Skeletal muscle satellite cell (primary cell): ENCODE data around the gene EXOC6B.
"Not testable (repeated sequence)": the region's sequence is repeated elsewhere in the genome, so short reads cannot be mapped to it uniquely, and the experiment has no call there.

Experiments used
- H3K27me3 ChIP-seq: 2 replicates; pipeline ENCODE4 v1.7.0; 2013; ENCODE audit warnings: low read length; ENCODE audit not compliant: control insufficient read depth, insufficient read depth
- H3K36me3 ChIP-seq: 2 replicates; pipeline ENCODE4 v1.7.0; 2013; ENCODE audit warnings: mild to moderate bottlenecking, control low read depth, low read length; ENCODE audit not compliant: insufficient read depth
- H3K4me1 ChIP-seq: 2 replicates; pipeline ENCODE4 v1.7.0; 2013; ENCODE audit warnings: low read length; ENCODE audit not compliant: control insufficient read depth, insufficient read depth
- H3K4me2 ChIP-seq: 2 replicates; pipeline ENCODE4 v1.7.0; 2013; ENCODE audit warnings: mild to moderate bottlenecking, low read length
- H3K4me3 ChIP-seq: 2 replicates; pipeline ENCODE4 v1.7.0; 2013; ENCODE audit warnings: low read length
- H3K9ac ChIP-seq: 2 replicates; pipeline ENCODE4 v1.7.0; 2013; ENCODE audit warnings: mild to moderate bottlenecking, low read depth, low read length, moderate library complexity
- H3K9me3 ChIP-seq: replicated peaks from 2 replicates; pipeline ENCODE4 v1.7.0; 2013; ENCODE audit warnings: mild to moderate bottlenecking, control low read depth, low read length

Gene EXOC6B

DNA sequence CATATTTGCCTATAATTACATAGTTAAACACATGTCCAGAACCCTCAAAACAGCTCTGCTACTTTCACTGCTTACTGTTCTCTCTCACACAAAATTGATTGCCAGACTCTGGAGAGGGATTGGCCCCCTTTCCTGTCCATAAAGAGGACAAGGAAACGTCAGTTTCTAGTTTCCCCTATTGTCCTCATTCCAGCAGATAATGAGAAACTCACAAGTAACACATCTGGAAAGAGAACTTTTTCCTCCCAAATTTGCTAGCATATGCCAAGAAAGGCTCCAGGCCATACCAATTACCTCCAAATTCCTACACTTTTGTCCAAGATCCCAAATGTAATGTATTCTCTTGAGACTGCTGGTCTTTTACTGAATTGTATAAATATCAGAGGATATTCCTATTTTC, 200.5 kb downstream of the EXOC6B start:
- H3K9ac ChIP-seq = no peak overlapping the region
- H3K27me3 ChIP-seq = no peaks in the 10 kb centered on the region
- no peaks in the 10 kb centered on the region for H3K36me3 ChIP-seq
- H3K9me3 ChIP-seq = no peaks in the 10 kb centered on the region
- H3K4me2 ChIP-seq = no peak overlapping the region
- H3K4me3 ChIP-seq = no peak overlapping the region
- H3K4me1 ChIP-seq = peaks cover 2% of the 10 kb centered on the region

DNA sequence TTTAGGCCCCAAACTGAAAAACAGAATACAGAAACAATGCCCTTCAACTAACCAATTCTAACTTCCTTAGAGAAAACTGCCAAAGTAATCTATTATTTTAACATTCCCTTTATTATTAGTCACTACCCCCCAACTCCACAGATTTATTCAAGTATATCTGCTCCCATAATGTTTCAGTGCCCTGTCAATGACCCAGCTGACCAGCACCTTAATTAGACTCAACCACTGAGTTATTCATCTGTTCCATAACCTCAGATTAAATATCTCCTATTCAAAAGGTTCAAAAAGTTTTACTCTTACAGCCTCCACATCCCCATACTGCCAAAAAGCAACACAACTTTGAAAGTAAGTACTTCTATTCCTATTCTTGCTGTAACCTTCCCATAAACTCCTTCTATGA, 202.4 kb downstream of the EXOC6B start:
- Histone ChIP-seq H3K4me2 (no peak overlapping the region), H3K36me3 (no peaks in the 10 kb centered on the region), H3K27me3 (no peaks in the 10 kb centered on the region), H3K4me1 (no peaks in the 10 kb centered on the region), H3K9me3 (no peaks in the 10 kb centered on the region), H3K4me3 (no peak overlapping the region), H3K9ac (no peak overlapping the region)

DNA sequence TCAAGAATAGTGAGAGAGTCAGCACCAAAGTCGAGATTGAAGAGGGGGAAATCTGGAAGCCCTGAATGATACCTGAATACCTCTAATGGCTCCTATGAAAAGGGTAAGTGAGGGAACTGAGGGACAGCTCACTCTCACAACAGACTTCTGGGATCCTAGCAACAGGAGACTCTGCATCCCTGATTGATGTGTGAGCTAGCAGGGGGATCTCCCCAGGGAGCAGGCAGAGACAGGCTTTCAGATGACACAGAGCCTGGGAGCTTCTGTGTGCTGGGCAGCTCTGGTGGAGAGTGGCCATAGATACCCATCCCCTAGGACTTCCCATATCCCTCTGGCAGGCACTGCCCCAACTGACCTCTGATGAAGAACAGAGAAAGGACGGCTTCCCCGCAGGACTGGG, 206.2 kb downstream of the EXOC6B start:
- Histone ChIP-seq H3K4me2 (no peak overlapping the region), H3K9ac (no peak overlapping the region), H3K4me3 (no peak overlapping the region), H3K27me3 (no peaks in the 10 kb centered on the region), H3K4me1 (no peaks in the 10 kb centered on the region), H3K36me3 (no peaks in the 10 kb centered on the region), H3K9me3 (no peaks in the 10 kb centered on the region)

DNA sequence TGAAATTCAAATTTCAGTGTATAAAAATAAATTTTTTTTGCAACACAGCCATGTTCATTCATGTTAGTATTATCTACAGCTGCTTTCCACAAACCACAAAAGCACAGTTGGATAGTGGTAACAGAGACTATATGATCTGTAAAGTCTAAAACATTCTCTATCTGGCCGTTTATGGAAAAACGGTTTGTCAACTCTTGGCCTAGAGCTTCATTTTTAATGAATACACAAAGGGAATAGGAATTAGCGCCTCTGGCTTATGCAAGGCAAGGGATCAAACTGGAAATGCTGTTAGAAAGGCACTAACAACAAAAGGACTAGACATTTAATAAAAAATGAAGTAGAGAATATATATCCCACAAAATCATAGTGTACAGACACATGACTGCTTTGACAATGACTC, 211.9 kb downstream of the EXOC6B start:
- no peak overlapping the region for H3K4me3 ChIP-seq
- H3K36me3 ChIP-seq = no peaks in the 10 kb centered on the region
- no peaks in the 10 kb centered on the region for H3K4me1 ChIP-seq
- H3K27me3 ChIP-seq = no peaks in the 10 kb centered on the region
- H3K9me3 ChIP-seq = no peaks in the 10 kb centered on the region
- no peak overlapping the region for H3K4me2 ChIP-seq
- no peak overlapping the region for H3K9ac ChIP-seq

DNA sequence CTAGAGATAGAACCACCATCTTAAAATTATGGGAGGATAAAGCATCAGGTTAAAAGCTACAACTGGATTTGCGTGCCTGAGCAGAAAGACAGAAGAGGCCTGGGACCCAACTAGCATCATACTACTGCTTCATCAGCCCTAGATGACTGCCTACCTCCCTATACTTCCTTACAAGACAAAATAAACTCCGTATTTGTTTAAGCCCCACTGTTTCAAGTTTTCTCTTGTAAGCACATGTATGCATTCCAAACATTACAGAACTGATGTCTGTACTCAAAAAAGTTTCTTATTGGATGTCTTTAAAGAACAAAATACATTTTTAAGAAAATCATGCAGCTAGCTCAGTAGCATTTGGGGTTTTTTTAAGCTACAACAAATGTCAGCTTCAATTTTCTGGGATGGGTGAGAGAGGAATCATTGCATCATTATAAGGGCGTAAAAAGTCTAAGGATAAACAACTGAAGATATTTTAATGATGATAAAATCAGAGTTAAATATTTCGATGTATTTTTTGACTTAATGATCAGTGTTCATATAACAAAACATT, 213.1 kb downstream of the EXOC6B start:
- Histone ChIP-seq H3K4me1 (no peaks in the 10 kb centered on the region), H3K9me3 (no peaks in the 10 kb centered on the region), H3K4me2 (no peak overlapping the region), H3K36me3 (no peaks in the 10 kb centered on the region), H3K27me3 (no peaks in the 10 kb centered on the region), H3K4me3 (no peak overlapping the region), H3K9ac (no peak overlapping the region)

DNA sequence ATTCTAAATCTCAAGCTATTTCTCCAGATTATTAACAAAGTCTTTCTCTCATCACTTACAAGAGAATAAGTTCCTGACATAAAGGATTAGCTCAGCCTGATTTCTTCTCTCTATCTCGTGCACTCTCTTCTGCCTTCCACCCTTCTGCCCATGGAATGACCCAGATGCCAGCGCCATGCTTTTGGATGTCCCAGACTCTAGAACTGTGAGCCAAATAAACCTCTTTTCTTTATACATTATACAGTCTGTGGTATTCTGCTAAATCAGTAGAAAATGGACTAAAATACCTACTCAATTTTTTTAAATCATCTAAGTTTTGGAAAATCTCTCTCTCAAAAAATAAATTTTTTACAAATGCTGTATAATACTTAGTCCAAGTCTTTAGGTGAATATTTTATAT, 218.6 kb downstream of the EXOC6B start:
- Histone ChIP-seq H3K9me3 (no peaks in the 10 kb centered on the region), H3K36me3 (no peaks in the 10 kb centered on the region), H3K9ac (no peak overlapping the region), H3K27me3 (no peaks in the 10 kb centered on the region), H3K4me1 (no peaks in the 10 kb centered on the region), H3K4me2 (no peak overlapping the region), H3K4me3 (no peak overlapping the region)

DNA sequence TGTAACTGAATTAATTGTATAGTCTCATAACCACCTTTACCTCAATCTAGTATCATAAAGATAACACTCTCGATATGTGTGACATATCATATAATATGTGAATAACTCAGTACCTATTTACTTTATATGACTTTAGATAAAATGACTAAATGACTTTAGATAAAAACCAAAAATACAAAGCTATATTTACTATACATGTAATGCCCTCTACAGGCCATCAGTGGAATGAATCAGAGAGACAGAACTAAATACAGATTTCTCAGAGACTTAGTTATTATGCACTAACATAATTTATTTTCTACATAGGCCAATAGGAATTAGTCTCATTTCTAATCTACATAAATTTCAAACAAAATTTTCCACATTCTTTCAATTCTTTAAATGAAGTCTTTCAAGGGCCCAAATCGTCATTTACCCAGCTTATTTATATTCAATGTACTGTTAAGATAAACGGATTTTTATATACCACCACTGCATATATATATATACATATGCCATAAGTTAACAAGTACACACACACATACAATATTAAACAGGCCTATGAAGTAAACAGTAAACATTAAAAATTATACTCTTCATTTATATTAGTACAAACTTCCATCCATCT, 219.9 kb downstream of the EXOC6B start:
- H3K4me1 ChIP-seq = no peaks in the 10 kb centered on the region
- H3K36me3 ChIP-seq = no peaks in the 10 kb centered on the region
- H3K9ac ChIP-seq = no peak overlapping the region
- no peaks in the 10 kb centered on the region for H3K9me3 ChIP-seq
- H3K4me3 ChIP-seq = no peak overlapping the region
- no peaks in the 10 kb centered on the region for H3K27me3 ChIP-seq
- H3K4me2 ChIP-seq = no peak overlapping the region

DNA sequence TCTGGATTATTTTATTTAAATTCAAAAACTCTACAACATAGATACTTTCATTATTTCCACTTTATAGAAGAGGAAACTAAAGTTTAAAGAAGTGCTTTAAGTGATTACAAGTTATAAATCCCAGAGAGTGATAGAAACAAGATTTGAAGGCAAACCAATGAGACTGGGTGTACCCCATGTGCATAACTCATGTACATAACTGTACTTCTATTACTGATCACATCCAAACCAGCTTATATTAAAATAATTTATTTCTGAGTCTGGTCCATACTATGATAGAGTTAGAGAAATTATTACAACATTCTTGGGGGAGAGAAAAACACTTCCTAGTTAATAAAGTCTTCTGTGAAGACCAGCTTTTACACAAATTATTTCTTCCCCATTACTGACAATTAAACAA, 221.4 kb downstream of the EXOC6B start:
- Histone ChIP-seq H3K4me3 (no peak overlapping the region), H3K9me3 (no peaks in the 10 kb centered on the region), H3K9ac (no peak overlapping the region), H3K4me2 (no peak overlapping the region), H3K27me3 (no peaks in the 10 kb centered on the region), H3K4me1 (no peaks in the 10 kb centered on the region), H3K36me3 (no peaks in the 10 kb centered on the region)

DNA sequence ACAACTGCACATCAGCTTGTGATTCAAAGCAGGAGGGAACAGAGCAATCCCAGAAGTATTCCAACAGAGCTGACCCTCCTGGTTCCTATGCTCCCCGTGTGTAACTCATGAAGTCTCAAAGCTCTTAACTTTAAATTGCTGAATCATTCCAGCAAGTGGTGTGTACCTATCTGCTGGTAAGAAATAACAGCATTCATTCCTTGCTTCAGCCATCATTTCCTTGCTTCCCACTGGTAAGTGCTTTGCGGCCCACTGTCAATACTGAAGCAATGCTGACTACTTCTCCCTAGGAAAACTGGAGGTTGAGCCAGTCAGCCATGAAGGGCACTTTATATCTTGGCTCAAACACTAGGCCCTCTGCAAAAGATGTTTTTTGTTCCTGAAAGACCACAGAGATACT, 222.4 kb downstream of the EXOC6B start:
- Histone ChIP-seq H3K36me3 (no peaks in the 10 kb centered on the region), H3K4me2 (no peak overlapping the region), H3K9me3 (no peaks in the 10 kb centered on the region), H3K9ac (no peak overlapping the region), H3K4me3 (no peak overlapping the region), H3K4me1 (no peaks in the 10 kb centered on the region), H3K27me3 (no peaks in the 10 kb centered on the region)

DNA sequence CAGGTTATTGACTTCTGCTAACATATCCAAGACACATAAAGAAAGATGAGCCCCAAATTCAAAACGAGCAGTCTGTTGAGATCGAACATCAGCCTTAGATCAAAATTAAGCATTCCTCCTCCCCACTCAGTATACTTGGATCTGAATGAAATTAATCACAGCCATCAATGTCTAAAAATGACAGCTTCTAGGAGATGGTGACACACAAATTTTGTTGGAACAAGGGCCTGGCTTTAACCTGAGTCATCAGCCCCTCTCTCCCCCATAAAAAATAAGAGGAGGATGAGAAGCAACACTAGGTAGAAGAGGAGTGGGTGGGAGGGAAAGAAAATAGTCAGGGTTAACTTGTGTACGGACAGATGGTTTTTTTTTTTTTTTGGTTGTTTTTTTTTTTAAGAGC, 223.1 kb downstream of the EXOC6B start:
- Histone ChIP-seq H3K36me3 (no peaks in the 10 kb centered on the region), H3K9me3 (no peaks in the 10 kb centered on the region), H3K4me3 (no peak overlapping the region), H3K4me1 (no peaks in the 10 kb centered on the region), H3K9ac (no peak overlapping the region), H3K27me3 (no peaks in the 10 kb centered on the region), H3K4me2 (no peak overlapping the region)

DNA sequence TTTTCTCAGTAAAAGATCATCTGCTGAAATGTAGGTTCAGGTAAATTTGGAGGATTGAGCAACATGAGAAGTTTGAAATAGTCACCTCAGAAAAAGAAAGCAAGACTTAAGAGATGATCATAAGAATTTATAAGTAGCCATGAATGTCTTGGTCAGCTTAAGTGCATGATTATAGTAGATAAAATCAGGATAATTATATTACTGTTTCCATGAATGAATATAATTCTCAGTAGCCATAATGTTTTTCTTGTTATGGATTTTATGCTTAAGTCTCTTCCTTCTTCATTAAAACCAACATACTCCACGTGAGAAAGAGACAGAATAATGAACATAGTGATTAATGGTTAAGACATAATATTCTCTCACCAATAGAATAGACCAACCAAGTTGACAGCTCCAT, 223.7 kb downstream of the EXOC6B start:
- Histone ChIP-seq H3K4me1 (no peaks in the 10 kb centered on the region), H3K9me3 (no peaks in the 10 kb centered on the region), H3K4me3 (no peak overlapping the region), H3K27me3 (no peaks in the 10 kb centered on the region), H3K4me2 (no peak overlapping the region), H3K9ac (no peak overlapping the region), H3K36me3 (no peaks in the 10 kb centered on the region)

DNA sequence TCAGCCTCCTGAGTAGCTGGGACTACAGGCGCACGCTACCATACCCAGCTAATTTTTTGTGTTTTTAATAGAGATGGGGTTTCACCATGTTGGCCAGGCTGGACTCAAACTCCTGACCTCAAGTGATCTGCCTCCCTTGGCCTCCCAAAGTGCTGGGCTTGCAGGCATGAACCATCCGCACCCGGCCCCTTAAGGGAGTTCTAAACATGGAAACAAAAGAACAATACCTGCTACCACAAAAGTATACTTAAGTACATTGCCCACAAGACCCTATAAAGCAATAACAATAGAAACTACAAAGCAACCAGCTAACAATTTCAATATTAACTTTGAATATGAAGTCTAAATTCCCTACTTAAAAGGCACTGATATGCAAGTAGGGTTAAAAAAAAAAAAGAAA, 242.0 kb downstream of the EXOC6B start:
- not testable (repeated sequence) for H3K9me3 ChIP-seq, H3K36me3 ChIP-seq, H3K4me3 ChIP-seq, H3K27me3 ChIP-seq, H3K9ac ChIP-seq, H3K4me2 ChIP-seq, H3K4me1 ChIP-seq
